ENCODE data around the gene CDK13.

The CDK13 gene

DNA sequence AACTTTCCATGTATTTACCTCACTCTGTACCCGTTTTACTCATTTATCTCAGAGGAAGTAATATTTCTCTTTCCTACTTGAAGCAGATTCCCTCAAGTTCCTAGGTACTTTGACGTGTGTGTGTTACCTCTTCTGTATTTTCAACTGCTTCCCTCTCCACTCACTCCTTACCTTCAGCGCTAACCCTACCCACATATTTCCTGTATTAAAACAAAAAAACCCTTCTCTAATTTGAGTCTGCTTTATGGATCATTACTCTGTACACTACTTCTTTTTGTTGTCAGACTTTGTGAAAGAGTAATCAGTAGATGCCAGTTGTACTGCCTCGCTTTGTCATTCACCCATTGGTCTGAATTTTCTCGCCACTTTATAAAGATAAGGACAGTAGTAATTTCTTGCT is 74.0 kb downstream of the CDK13 start:
- ATAC-seq = no peak
- TF ChIP-seq GLIS3 (CRISPR knock-in tag; IDR thresholded peaks at IDR 0.05) (no peak), ZNF8 (CRISPR knock-in tag; IDR thresholded peaks at IDR 0.05) (no peak), ZNF565 (CRISPR knock-in tag; conservative IDR thresholded peaks at IDR 0.05; ENCODE audit: low read depth) (no peak), CSDC2 (CRISPR knock-in tag; IDR thresholded peaks at IDR 0.05) (no peak), ARNTL (CRISPR knock-in tag; IDR thresholded peaks at IDR 0.05; ENCODE audit: borderline replicate concordance, low read depth) (no peak), ZFP30 (CRISPR knock-in tag; IDR thresholded peaks at IDR 0.05) (no peak), ESRRG (CRISPR knock-in tag; IDR thresholded peaks at IDR 0.05) (no peak), SNAI2 (CRISPR knock-in tag; IDR thresholded peaks at IDR 0.05) (no peak)
- TF ChIP-seq, protein P1, sequence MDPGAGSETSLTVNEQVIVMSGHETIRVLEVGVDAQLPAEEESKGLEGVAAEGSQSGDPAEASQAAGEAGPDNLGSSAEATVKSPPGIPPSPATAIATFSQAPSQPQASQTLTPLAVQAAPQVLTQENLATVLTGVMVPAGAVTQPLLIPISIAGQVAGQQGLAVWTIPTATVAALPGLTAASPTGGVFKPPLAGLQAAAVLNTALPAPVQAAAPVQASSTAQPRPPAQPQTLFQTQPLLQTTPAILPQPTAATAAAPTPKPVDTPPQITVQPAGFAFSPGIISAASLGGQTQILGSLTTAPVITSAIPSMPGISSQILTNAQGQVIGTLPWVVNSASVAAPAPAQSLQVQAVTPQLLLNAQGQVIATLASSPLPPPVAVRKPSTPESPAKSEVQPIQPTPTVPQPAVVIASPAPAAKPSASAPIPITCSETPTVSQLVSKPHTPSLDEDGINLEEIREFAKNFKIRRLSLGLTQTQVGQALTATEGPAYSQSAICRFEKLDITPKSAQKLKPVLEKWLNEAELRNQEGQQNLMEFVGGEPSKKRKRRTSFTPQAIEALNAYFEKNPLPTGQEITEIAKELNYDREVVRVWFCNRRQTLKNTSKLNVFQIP (CRISPR knock-in tag; IDR thresholded peaks at IDR 0.05; ENCODE audit: borderline replicate concordance, low read depth) = no peak
- TF ChIP-seq, protein P2, sequence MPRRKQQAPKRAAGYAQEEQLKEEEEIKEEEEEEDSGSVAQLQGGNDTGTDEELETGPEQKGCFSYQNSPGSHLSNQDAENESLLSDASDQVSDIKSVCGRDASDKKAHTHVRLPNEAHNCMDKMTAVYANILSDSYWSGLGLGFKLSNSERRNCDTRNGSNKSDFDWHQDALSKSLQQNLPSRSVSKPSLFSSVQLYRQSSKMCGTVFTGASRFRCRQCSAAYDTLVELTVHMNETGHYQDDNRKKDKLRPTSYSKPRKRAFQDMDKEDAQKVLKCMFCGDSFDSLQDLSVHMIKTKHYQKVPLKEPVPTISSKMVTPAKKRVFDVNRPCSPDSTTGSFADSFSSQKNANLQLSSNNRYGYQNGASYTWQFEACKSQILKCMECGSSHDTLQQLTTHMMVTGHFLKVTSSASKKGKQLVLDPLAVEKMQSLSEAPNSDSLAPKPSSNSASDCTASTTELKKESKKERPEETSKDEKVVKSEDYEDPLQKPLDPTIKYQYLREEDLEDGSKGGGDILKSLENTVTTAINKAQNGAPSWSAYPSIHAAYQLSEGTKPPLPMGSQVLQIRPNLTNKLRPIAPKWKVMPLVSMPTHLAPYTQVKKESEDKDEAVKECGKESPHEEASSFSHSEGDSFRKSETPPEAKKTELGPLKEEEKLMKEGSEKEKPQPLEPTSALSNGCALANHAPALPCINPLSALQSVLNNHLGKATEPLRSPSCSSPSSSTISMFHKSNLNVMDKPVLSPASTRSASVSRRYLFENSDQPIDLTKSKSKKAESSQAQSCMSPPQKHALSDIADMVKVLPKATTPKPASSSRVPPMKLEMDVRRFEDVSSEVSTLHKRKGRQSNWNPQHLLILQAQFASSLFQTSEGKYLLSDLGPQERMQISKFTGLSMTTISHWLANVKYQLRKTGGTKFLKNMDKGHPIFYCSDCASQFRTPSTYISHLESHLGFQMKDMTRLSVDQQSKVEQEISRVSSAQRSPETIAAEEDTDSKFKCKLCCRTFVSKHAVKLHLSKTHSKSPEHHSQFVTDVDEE (CRISPR knock-in tag; IDR thresholded peaks at IDR 0.05) = no peak
- TF ChIP-seq, protein P3, sequence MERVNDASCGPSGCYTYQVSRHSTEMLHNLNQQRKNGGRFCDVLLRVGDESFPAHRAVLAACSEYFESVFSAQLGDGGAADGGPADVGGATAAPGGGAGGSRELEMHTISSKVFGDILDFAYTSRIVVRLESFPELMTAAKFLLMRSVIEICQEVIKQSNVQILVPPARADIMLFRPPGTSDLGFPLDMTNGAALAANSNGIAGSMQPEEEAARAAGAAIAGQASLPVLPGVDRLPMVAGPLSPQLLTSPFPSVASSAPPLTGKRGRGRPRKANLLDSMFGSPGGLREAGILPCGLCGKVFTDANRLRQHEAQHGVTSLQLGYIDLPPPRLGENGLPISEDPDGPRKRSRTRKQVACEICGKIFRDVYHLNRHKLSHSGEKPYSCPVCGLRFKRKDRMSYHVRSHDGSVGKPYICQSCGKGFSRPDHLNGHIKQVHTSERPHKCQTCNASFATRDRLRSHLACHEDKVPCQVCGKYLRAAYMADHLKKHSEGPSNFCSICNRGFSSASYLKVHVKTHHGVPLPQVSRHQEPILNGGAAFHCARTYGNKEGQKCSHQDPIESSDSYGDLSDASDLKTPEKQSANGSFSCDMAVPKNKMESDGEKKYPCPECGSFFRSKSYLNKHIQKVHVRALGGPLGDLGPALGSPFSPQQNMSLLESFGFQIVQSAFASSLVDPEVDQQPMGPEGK (CRISPR knock-in tag; IDR thresholded peaks at IDR 0.05; ENCODE audit: borderline replicate concordance) = no peak
- TF ChIP-seq, protein P4, sequence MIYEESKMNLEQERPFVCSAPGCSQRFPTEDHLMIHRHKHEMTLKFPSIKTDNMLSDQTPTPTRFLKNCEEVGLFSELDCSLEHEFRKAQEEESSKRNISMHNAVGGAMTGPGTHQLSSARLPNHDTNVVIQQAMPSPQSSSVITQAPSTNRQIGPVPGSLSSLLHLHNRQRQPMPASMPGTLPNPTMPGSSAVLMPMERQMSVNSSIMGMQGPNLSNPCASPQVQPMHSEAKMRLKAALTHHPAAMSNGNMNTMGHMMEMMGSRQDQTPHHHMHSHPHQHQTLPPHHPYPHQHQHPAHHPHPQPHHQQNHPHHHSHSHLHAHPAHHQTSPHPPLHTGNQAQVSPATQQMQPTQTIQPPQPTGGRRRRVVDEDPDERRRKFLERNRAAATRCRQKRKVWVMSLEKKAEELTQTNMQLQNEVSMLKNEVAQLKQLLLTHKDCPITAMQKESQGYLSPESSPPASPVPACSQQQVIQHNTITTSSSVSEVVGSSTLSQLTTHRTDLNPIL (CRISPR knock-in tag; IDR thresholded peaks at IDR 0.05; ENCODE audit: low read depth) = no peak
- TF ChIP-seq, protein P5, sequence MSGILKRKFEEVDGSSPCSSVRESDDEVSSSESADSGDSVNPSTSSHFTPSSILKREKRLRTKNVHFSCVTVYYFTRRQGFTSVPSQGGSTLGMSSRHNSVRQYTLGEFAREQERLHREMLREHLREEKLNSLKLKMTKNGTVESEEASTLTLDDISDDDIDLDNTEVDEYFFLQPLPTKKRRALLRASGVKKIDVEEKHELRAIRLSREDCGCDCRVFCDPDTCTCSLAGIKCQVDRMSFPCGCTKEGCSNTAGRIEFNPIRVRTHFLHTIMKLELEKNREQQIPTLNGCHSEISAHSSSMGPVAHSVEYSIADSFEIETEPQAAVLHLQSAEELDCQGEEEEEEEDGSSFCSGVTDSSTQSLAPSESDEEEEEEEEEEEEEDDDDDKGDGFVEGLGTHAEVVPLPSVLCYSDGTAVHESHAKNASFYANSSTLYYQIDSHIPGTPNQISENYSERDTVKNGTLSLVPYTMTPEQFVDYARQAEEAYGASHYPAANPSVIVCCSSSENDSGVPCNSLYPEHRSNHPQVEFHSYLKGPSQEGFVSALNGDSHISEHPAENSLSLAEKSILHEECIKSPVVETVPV (CRISPR knock-in tag; IDR thresholded peaks at IDR 0.05) = no peak

DNA sequence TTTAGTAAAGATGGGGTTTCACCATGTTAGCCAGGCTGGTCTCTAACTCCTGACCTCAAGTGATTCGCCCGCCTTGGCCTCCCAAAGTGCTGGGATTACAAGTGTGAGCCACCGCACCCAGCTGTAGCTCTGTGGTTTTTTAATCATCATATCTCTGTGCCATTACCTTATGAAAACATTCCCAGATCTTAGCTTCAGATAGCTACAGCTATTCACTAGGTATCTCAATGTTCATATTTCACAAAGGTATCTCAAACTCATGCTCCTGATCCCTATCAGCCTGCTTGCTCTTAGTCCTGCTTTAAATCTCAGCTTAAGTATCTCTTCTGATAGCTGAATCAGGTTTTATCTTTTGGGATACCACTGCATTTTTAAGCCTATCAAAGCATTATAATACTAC is 74.8 kb downstream of the CDK13 start:
- TF ChIP-seq, protein P5 (CRISPR knock-in tag; IDR thresholded peaks at IDR 0.05) = no peak
- TF ChIP-seq ZNF70 (CRISPR knock-in tag; IDR thresholded peaks at IDR 0.05) = no peak
- TF ChIP-seq, protein P2 (CRISPR knock-in tag; IDR thresholded peaks at IDR 0.05) = no peak
- TF ChIP-seq TOX (CRISPR knock-in tag; IDR thresholded peaks at IDR 0.05; ENCODE audit: borderline replicate concordance) = no peak
- no peak for TF ChIP-seq BACH2 (CRISPR knock-in tag; IDR thresholded peaks at IDR 0.05; ENCODE audit: borderline replicate concordance)
- no peak for TF ChIP-seq ZNF8 (CRISPR knock-in tag; IDR thresholded peaks at IDR 0.05)
- no peak for TF ChIP-seq ZFP30 (CRISPR knock-in tag; IDR thresholded peaks at IDR 0.05)
- TF ChIP-seq RARB (CRISPR knock-in tag; IDR thresholded peaks at IDR 0.05) = no peak
- TF ChIP-seq, protein P4 (CRISPR knock-in tag; IDR thresholded peaks at IDR 0.05; ENCODE audit: low read depth) = no peak
- TF ChIP-seq ESRRG (CRISPR knock-in tag; IDR thresholded peaks at IDR 0.05) = no peak
- TF ChIP-seq, protein P1 (CRISPR knock-in tag; IDR thresholded peaks at IDR 0.05; ENCODE audit: borderline replicate concordance, low read depth) = no peak
- no peak for TF ChIP-seq CSDC2 (CRISPR knock-in tag; IDR thresholded peaks at IDR 0.05)
- TF ChIP-seq OSR1 (CRISPR knock-in tag; IDR thresholded peaks at IDR 0.05) = no peak
- TF ChIP-seq GLIS3 (CRISPR knock-in tag; IDR thresholded peaks at IDR 0.05) = no peak
- TF ChIP-seq ZFP3 (CRISPR knock-in tag; IDR thresholded peaks at IDR 0.05) = no peak
- no peak for TF ChIP-seq ZC3H10 (CRISPR knock-in tag; IDR thresholded peaks at IDR 0.05)
- no peak for TF ChIP-seq ZNF565 (CRISPR knock-in tag; conservative IDR thresholded peaks at IDR 0.05; ENCODE audit: low read depth)
- TF ChIP-seq TCF4 (CRISPR knock-in tag; IDR thresholded peaks at IDR 0.05; ENCODE audit: borderline replicate concordance) = no peak
- no peak for TF ChIP-seq ISL1 (CRISPR knock-in tag; IDR thresholded peaks at IDR 0.05)
- no peak for ATAC-seq
